LHCN-M2 (cell line): ENCODE measurements around the gene TMEM115. TPM values are rescaled to one million over a fixed set of nuclear protein-coding genes. Genes with fewer than 3 reads are reported as not detected.
"Not testable (repeated sequence)": the region's sequence is repeated elsewhere in the genome, so short reads cannot be mapped to it uniquely, and the experiment has no call there.

Source experiments
- DNase-seq: peaks from one replicate; pipeline ENCODE4 v3.0.0-alpha.2; 2012; ENCODE audit warnings: low read depth
- total RNA-seq: library from RNA; depleted of rRNA; stranded (reverse); fragments of >200 nt; gene quantifications from 2 replicates; pipeline ENCODE4 v1.2.3, GENCODE V29; 2014; rRNA removed

Gene TMEM115
- total RNA-seq, 1 experiment from 2014 or later = 76.5 TPM

- no peak for DNase-seq
Measured at GRCh38 chr3:50318615-50319014, 40.7 kb downstream of the TMEM115 start.

- DNase-seq = no peak
Measured at GRCh38 chr3:50318163-50318562, 41.2 kb downstream of the TMEM115 start.

- no peak for DNase-seq
Measured at GRCh38 chr3:50317300-50317699, 42.0 kb downstream of the TMEM115 start.

- no peak for DNase-seq
Measured at GRCh38 chr3:50316657-50317242, 42.6 kb downstream of the TMEM115 start.

- DNase-seq = no peak
Measured at GRCh38 chr3:50314816-50315215, 44.5 kb downstream of the TMEM115 start.

GRCh38 chr3:50314342-50314741 lies 45.0 kb downstream of the TMEM115 start:
- DNase-seq = no peak

- DNase-seq = not testable (repeated sequence)
Measured at GRCh38 chr3:50312041-50312440, 47.3 kb downstream of the TMEM115 start.

Other genes with a start within 250 kb of the TMEM115 start
- gene SEMA3F, start 204.2 kb downstream of the TMEM115 start, total RNA-seq = 0.17 and 0.83 TPM in 2 replicates
- gene GNAT1, start 167.9 kb downstream of the TMEM115 start, total RNA-seq = not detected in 2 replicates
- gene SLC38A3, start 154.2 kb downstream of the TMEM115 start, total RNA-seq = 1.1 TPM in 1 of 2 replicates, not detected in the other
- 297 and 323 TPM in 2 replicates for gene GNAI2, start 123.3 kb downstream of the TMEM115 start, total RNA-seq
- 2.1 and 4.1 TPM in 2 replicates for gene SEMA3B, start 90.4 kb downstream of the TMEM115 start, total RNA-seq
- gene LSMEM2, start 80.4 kb downstream of the TMEM115 start, total RNA-seq = not detected in 2 replicates
- 127 and 129 TPM in 2 replicates for gene IFRD2, start 67.1 kb downstream of the TMEM115 start, total RNA-seq
- 4.2 and 6.9 TPM in 2 replicates for gene HYAL3, start 60.1 kb downstream of the TMEM115 start, total RNA-seq
- 12.7 and 15.1 TPM in 2 replicates for gene NAA80, start 60.1 kb downstream of the TMEM115 start, total RNA-seq
- gene HYAL1, start 55.9 kb downstream of the TMEM115 start, total RNA-seq = 0.23 and 0.32 TPM in 2 replicates
- gene HYAL2, start 36.8 kb downstream of the TMEM115 start, total RNA-seq = 106 and 145 TPM in 2 replicates
- 23.7 and 37.8 TPM in 2 replicates for gene TUSC2, start 31.3 kb downstream of the TMEM115 start, total RNA-seq
- 26.3 and 32.4 TPM in 2 replicates for gene RASSF1, start 18.7 kb downstream of the TMEM115 start, total RNA-seq
- gene ZMYND10, start 13.8 kb downstream of the TMEM115 start, total RNA-seq = 1.3 and 1.9 TPM in 2 replicates
- gene NPRL2, start 8.7 kb downstream of the TMEM115 start, total RNA-seq = 23.9 and 27.8 TPM in 2 replicates
- gene CYB561D2, start 8.7 kb downstream of the TMEM115 start, total RNA-seq = 37.9 and 42.3 TPM in 2 replicates
- gene CACNA2D2, start 144.1 kb upstream of the TMEM115 start, total RNA-seq = not detected in 2 replicates
- gene C3orf18, start 208.2 kb upstream of the TMEM115 start, total RNA-seq = 15.1 and 18.7 TPM in 2 replicates
- gene HEMK1, start 210.0 kb upstream of the TMEM115 start, total RNA-seq = 10.5 and 11.4 TPM in 2 replicates